NT2/D1 (cell line): Measurements from ENCODE around the gene ALDH1L2.

ENCODE experiments used
- SUZ12 ChIP-seq: IDR thresholded peaks from 2 replicates; pipeline ENCODE4 v1.6.1; 2011; ENCODE audit not compliant: insufficient read length, insufficient read depth; ENCODE audit errors: extremely low read depth
- ZNF274 ChIP-seq: IDR thresholded peaks from 2 replicates; pipeline ENCODE4 v1.6.1; 2011; ENCODE audit warnings: mild to moderate bottlenecking, low read depth, low read length

- TF ChIP-seq ZNF274 (no peak), SUZ12 (no peak)
These were observed 23.4 kb downstream of the ALDH1L2 start for GRCh38 chr12:105060715-105061378.
